Measurements from ENCODE around the gene SFTPD.

Gene SFTPD

GRCh38 chr10:79944428-79945395 is 4.2 kb downstream of the SFTPD start:
- no peak for DNase-seq

GRCh38 chr10:79943871-79944270 is 5.0 kb downstream of the SFTPD start:
- no peak for DNase-seq

- DNase-seq, result peak; percentile 36 to 39
Observed at GRCh38 chr10:79942261-79943185, 6.4 kb downstream of the SFTPD start.

- DNase-seq, result no peak
Observed at GRCh38 chr10:79941585-79942210, 7.2 kb downstream of the SFTPD start.

GRCh38 chr10:79941146-79941545 is 7.8 kb downstream of the SFTPD start:
- no peak for DNase-seq

- DNase-seq, result no peak
Observed at GRCh38 chr10:79940431-79940830, 8.5 kb downstream of the SFTPD start.

- no peak for DNase-seq
Observed at GRCh38 chr10:79939969-79940368, 8.9 kb downstream of the SFTPD start.

- peak; percentile 99 for DNase-seq
Observed at GRCh38 chr10:79938728-79939406, 10.0 kb downstream of the SFTPD start.

GRCh38 chr10:79937701-79938151 is 11.2 kb downstream of the SFTPD start:
- no peak for DNase-seq

- DNase-seq, result no peak
Observed at GRCh38 chr10:79936625-79937615, 12.0 kb downstream of the SFTPD start.

GRCh38 chr10:79933961-79934360 is 14.9 kb downstream of the SFTPD start:
- peak; percentile 22 to 54 for DNase-seq

GRCh38 chr10:79932841-79933379 is 16.0 kb downstream of the SFTPD start:
- DNase-seq, result no peak

GRCh38 chr10:79932307-79932706 is 16.6 kb downstream of the SFTPD start:
- DNase-seq, result no peak

- DNase-seq, result no peak
Observed at GRCh38 chr10:79930751-79931150, 18.2 kb downstream of the SFTPD start.

- no peak for DNase-seq
Observed at GRCh38 chr10:79930267-79930666, 18.6 kb downstream of the SFTPD start.

GRCh38 chr10:79929409-79929904 is 19.4 kb downstream of the SFTPD start:
- peak; percentile 48 to 71 for DNase-seq

- DNase-seq, result no peak
Observed at GRCh38 chr10:79928028-79928583, 20.8 kb downstream of the SFTPD start.

- no peak for DNase-seq
Observed at GRCh38 chr10:79927111-79927828, 21.6 kb downstream of the SFTPD start.

GRCh38 chr10:79926037-79926436 is 22.9 kb downstream of the SFTPD start:
- DNase-seq, result no peak
